Measurements from ENCODE around the gene SLC28A1. TPM values are rescaled to one million over a fixed set of nuclear protein-coding genes. Genes with fewer than 3 reads are reported as not detected.

The SLC28A1 gene
- total and polyA plus RNA-seq, 2 of the 4 experiments (the other 2 are of a cell fraction): not detected

GRCh38 chr15:84909029-84909428 is 24.6 kb downstream of the SLC28A1 start:
- TF ChIP-seq MAZ (IDR thresholded peaks at IDR 0.05; ENCODE audit: borderline replicate concordance, low read depth, low read length) (no peak), CEBPB (IDR thresholded peaks at IDR 0.05; ENCODE audit: low read depth, low read length) (no peak), MAFK (IDR thresholded peaks at IDR 0.05; ENCODE audit: low read depth, low read length) (no peak), BHLHE40 (IDR thresholded peaks at IDR 0.05; ENCODE audit: low read depth, low read length) (no peak), RAD21 (IDR thresholded peaks at IDR 0.05; ENCODE audit: low read length) (no peak), CTCF (conservative IDR thresholded peaks at IDR 0.05; ENCODE audit: low read depth, low read length) (no peak), FOS (IDR thresholded peaks at IDR 0.05; ENCODE audit: low read depth, low read length) (no peak), CHD1 (IDR thresholded peaks at IDR 0.05; ENCODE audit: low read depth, low read length) (no peak), SMC3 (IDR thresholded peaks at IDR 0.05; ENCODE audit: low read depth, low read length) (no peak), MXI1 (IDR thresholded peaks at IDR 0.05; ENCODE audit: borderline replicate concordance, low read depth, low read length) (no peak), NFE2L2 (IDR thresholded peaks at IDR 0.05; ENCODE audit: low read depth, low read length) (no peak), RCOR1 (IDR thresholded peaks at IDR 0.05; ENCODE audit: insufficient replicate concordance, low read length) (no peak), ELK1 (IDR thresholded peaks at IDR 0.05; ENCODE audit: borderline replicate concordance, low read depth, low read length) (no peak), RFX5 (IDR thresholded peaks at IDR 0.05; ENCODE audit: low read depth, low read length) (no peak), USF2 (IDR thresholded peaks at IDR 0.05; ENCODE audit: low read depth, low read length) (no peak), POLR2A (IDR thresholded peaks at IDR 0.05; ENCODE audit: low read depth, low read length) (no peak)
- WGBS, 2 experiments (ENCODE audit: extremely low coverage in 2 of 2, insufficient read length in 1 of 2): 86 to 100% methylated on average over 1 of the region's 3 CpGs
- H2BK5ac ChIP-seq (ENCODE audit: low read depth, low read length, poor library complexity, severe bottlenecking): no peak overlapping the region
- BruUV-seq (replicated peaks): no TSS peak
- CTCF ChIA-PET: no interaction called here
- H3K9ac ChIP-seq (ENCODE audit: low read depth, low read length): no peak overlapping the region
- H3K9me1 ChIP-seq (ENCODE audit: insufficient read depth, low read length): peaks cover 17% of the 10 kb centered on the region
- H3K27ac ChIP-seq (ENCODE audit: insufficient read depth, low read length): no peak overlapping the region
- no peak for ATAC-seq (ENCODE audit: low read depth)
- dilution Hi-C loops (cut with HindIII; ENCODE audit: low sequenced_read_pairs, unreplicated experiment): no loop called here
- H3K4me3 ChIP-seq (ENCODE audit: insufficient read depth, low read depth, low read length): no peak overlapping the region
- no peak for DNase-seq
- POLR2A ChIA-PET (ENCODE audit: unreplicated experiment): no interaction called here
- no peak overlapping the region for H4K8ac ChIP-seq (ENCODE audit: low read depth in 2 of 2, low read length in 2 of 2)
- H3K4me1 ChIP-seq (ENCODE audit: control insufficient read depth, insufficient read depth, low read length): peaks cover 13% of the 10 kb centered on the region
- H4K91ac ChIP-seq (ENCODE audit: insufficient read depth, low read depth, low read length): no peak overlapping the region
- H3K14ac ChIP-seq (replicated peaks; ENCODE audit: low read depth, low read length): no peak overlapping the region
- in situ Hi-C loops (cut with MboI; ENCODE audit: low sequenced_read_pairs): no loop called here
- no peak overlapping the region for H3K18ac ChIP-seq (ENCODE audit: low read depth, low read length)
- no peak overlapping the region for H3K56ac ChIP-seq (ENCODE audit: extremely low read depth, insufficient read depth, low read length)
- no peaks in the 10 kb centered on the region for H3K79me1 ChIP-seq (ENCODE audit: low read depth in 1 of 2, low read length in 2 of 2)
- H3K36me3 ChIP-seq (ENCODE audit: control insufficient read depth, insufficient read depth, low read length): no peaks in the 10 kb centered on the region
- H3K23ac ChIP-seq (ENCODE audit: low read depth, low read length): no peak overlapping the region
- no peak overlapping the region for H2BK120ac ChIP-seq (ENCODE audit: low read depth, low read length)
- H4K5ac ChIP-seq (ENCODE audit: low read depth, low read length): no peak overlapping the region
- H2BK15ac ChIP-seq (ENCODE audit: low read depth, low read length): no peak overlapping the region
- H3K27me3 ChIP-seq (ENCODE audit: control insufficient read depth, insufficient read depth, low read length): no peaks in the 10 kb centered on the region
- intact Hi-C loops (cut with micrococcal nuclease): no loop called here
- no peak overlapping the region for H2BK20ac ChIP-seq (ENCODE audit: low read depth, low read length)
- H2AK9ac ChIP-seq (replicated peaks; ENCODE audit: low read depth, low read length, poor library complexity): no peak overlapping the region
- H3K9me3 ChIP-seq (ENCODE audit: control insufficient read depth, insufficient read depth, low read length): no peaks in the 10 kb centered on the region
- no peak overlapping the region for H2AK5ac ChIP-seq (ENCODE audit: low read depth, low read length)
- H2AFZ ChIP-seq (replicated peaks; ENCODE audit: low read length, poor library complexity): no peak overlapping the region
- no peak overlapping the region for H3K4ac ChIP-seq (ENCODE audit: low read depth, low read length)
- H3K4me2 ChIP-seq (ENCODE audit: low read depth, low read length): no peak overlapping the region
- no peaks in the 10 kb centered on the region for H4K20me1 ChIP-seq (ENCODE audit: insufficient read depth, low read length)
